Endothelial cell of umbilical vein (primary cell): Measurements from ENCODE around the gene SLC23A3. TPM values are rescaled to one million over a fixed set of nuclear protein-coding genes. Genes with fewer than 3 reads are reported as not detected.

Experiments used
- BruUV-seq: library from RNA; stranded (reverse); fragments of 400-500 nt; replicated peaks from 2 replicates; lab custom pipeline; 2021; lab: Mats Ljungman, UMichigan
- CTCF ChIA-PET: fragments of 300-600, 350-600 bp; sonication (Branson Sonifier 250); formaldehyde crosslinking; loops from one replicate; lab custom pipeline; 2021; ENCODE audit warnings: antibody characterized with exemption, inconsistent platforms; lab: Charles Lee
- POLR2A ChIA-PET: fragments of 300-600, 350-600 bp; sonication (Branson Sonifier 250); formaldehyde crosslinking; loops from one replicate; lab custom pipeline; 2021; ENCODE audit warnings: antibody characterized with exemption, inconsistent platforms; lab: Charles Lee
- DNase-seq: peaks from one replicate; pipeline ENCODE4 v3.0.0-alpha.2; 2011; ENCODE audit warnings: low read depth, low spot score
- FAIRE-seq: peaks from 2 replicates; lab custom pipeline; 2011; peaks lifted over from hg19 to GRCh38; lab: Jason Lieb, UNC
- H2AFZ ChIP-seq: 2 replicates; pipeline ENCODE4 v1.6.0; 2012; ENCODE audit warnings: low read depth, low read length, control low read depth, inconsistent platforms
- H3K27ac ChIP-seq: 2 replicates; pipeline ENCODE4 v1.5.1; 2011; ENCODE audit warnings: low read depth, mild to moderate bottlenecking, control low read depth, low read length, moderate library complexity; ENCODE audit not compliant: insufficient read depth
- H3K27me3 ChIP-seq, 2 experiments: 2 replicates each; pipeline versions ENCODE4 v1.6.0 to v1.6.1; 2011; ENCODE audit warnings: low read length in 2 of 2, mixed read lengths in 1 of 2; ENCODE audit not compliant: control insufficient read depth in 2 of 2, insufficient read depth in 2 of 2
- H3K36me3 ChIP-seq, 2 experiments: 2 replicates in 1 of 2; 3 replicates in 1 of 2; pipeline ENCODE4 v1.5.1; 2011; ENCODE audit warnings: low read length in 2 of 2, mild to moderate bottlenecking in 1 of 2, moderate library complexity in 1 of 2; ENCODE audit not compliant: control insufficient read depth in 2 of 2, insufficient read depth in 2 of 2; ENCODE audit errors: extremely low read depth in 1 of 2
- H3K4me1 ChIP-seq: 3 replicates; pipeline ENCODE4 v1.5.1; 2011; ENCODE audit warnings: mild to moderate bottlenecking, low read length; ENCODE audit not compliant: control insufficient read depth, insufficient read depth; ENCODE audit errors: extremely low read depth
- H3K4me2 ChIP-seq: 2 replicates; pipeline ENCODE4 v1.6.1; 2011; ENCODE audit warnings: low read length, control low read depth, mixed read lengths; ENCODE audit not compliant: insufficient read depth
- H3K4me3 ChIP-seq, 3 experiments: fragments of 200-600 bp in 1 of 3; sonication (generic), shearing (Covaris generic) in 1 of 3; replicated peaks in 1 of 3; 2 replicates each; pipeline ENCODE4 v1.5.1; 2011 to 2016; ENCODE audit warnings: control low read depth in 3 of 3, low read length in 3 of 3, mild to moderate bottlenecking in 2 of 3, inconsistent platforms in 1 of 3, low read depth in 1 of 3, moderate library complexity in 1 of 3; ENCODE audit not compliant: insufficient read depth in 1 of 3
- H3K79me2 ChIP-seq: 2 replicates; pipeline ENCODE4 v1.6.0; 2012; ENCODE audit warnings: low read length, inconsistent platforms; ENCODE audit not compliant: control insufficient read depth, insufficient read depth
- H3K9ac ChIP-seq: replicated peaks from 2 replicates; pipeline ENCODE3; 2011; ENCODE audit warnings: low read length, control low read depth; ENCODE audit not compliant: insufficient read depth; ENCODE audit errors: extremely low read depth
- H3K9me1 ChIP-seq: replicated peaks from 3 replicates; pipeline ENCODE4 v1.6.0; 2011; ENCODE audit warnings: mild to moderate bottlenecking, low read length; ENCODE audit not compliant: control insufficient read depth, insufficient read depth; ENCODE audit errors: extremely low read depth
- H3K9me3 ChIP-seq: replicated peaks from 2 replicates; pipeline ENCODE4 v1.5.1; 2012; ENCODE audit warnings: low read length, inconsistent platforms; ENCODE audit not compliant: control insufficient read depth, insufficient read depth
- H4K20me1 ChIP-seq: replicated peaks from 2 replicates; pipeline ENCODE3; 2011; ENCODE audit warnings: mild to moderate bottlenecking, low read length; ENCODE audit not compliant: control insufficient read depth, insufficient read depth; ENCODE audit errors: extremely low read depth
- CTCF ChIP-seq, 2 donors: IDR thresholded peaks; 1 replicate in 1 of 2; 2 replicates in 1 of 2; pipeline ENCODE4 v1.5.1; 2011; ENCODE audit warnings: low read length in 2 of 2, mild to moderate bottlenecking in 2 of 2, moderate library complexity in 2 of 2, control low read depth in 1 of 2, inconsistent platforms in 1 of 2, low read depth in 1 of 2; ENCODE audit not compliant: insufficient read depth in 1 of 2; ENCODE audit errors: extremely low read depth in 1 of 2
- EZH2 ChIP-seq: IDR thresholded peaks from 2 replicates; pipeline ENCODE4 v1.6.1; 2012; ENCODE audit warnings: borderline replicate concordance, low read depth, mild to moderate bottlenecking, moderate library complexity, low read length, inconsistent platforms; ENCODE audit not compliant: severe bottlenecking
- FOS ChIP-seq: IDR thresholded peaks from 2 replicates; pipeline ENCODE4 v1.6.1; 2011; ENCODE audit warnings: mild to moderate bottlenecking, low read length, moderate library complexity, borderline replicate concordance; ENCODE audit not compliant: insufficient read depth
- GATA2 ChIP-seq: IDR thresholded peaks from 2 replicates; pipeline ENCODE4 v1.7.0; 2011; ENCODE audit warnings: low read depth, mild to moderate bottlenecking, moderate library complexity, mixed read lengths, low read length; ENCODE audit not compliant: insufficient read length, insufficient read depth
- JUN ChIP-seq: IDR thresholded peaks from 2 replicates; pipeline ENCODE4 v1.6.1; 2011; ENCODE audit warnings: borderline replicate concordance, low read depth; ENCODE audit not compliant: insufficient read length, insufficient read depth
- MAX ChIP-seq: IDR thresholded peaks from 2 replicates; pipeline ENCODE4 v1.6.1; 2011; ENCODE audit not compliant: insufficient read depth, insufficient read length
- MYC ChIP-seq: IDR thresholded peaks from one replicate; pipeline ENCODE4 v1.6.1; 2011; ENCODE audit warnings: mild to moderate bottlenecking, low read depth, low read length
- POLR2A ChIP-seq: IDR thresholded peaks from 2 replicates; pipeline ENCODE4 v1.6.1; 2012; ENCODE audit warnings: low read depth, mild to moderate bottlenecking, control low read depth, low read length
- POLR2AphosphoS5 ChIP-seq: IDR thresholded peaks from 2 replicates; pipeline ENCODE4 v1.6.1; 2012; ENCODE audit warnings: low read depth, mild to moderate bottlenecking, control low read depth, low read length, moderate library complexity; ENCODE audit not compliant: insufficient read depth
- dilution Hi-C: fragments of 300-500 bp; cut with MboI; formaldehyde crosslinking; loops from one replicate; pipeline ENCODE4 v1.15.0; 2019; ENCODE audit warnings: low sequenced_read_pairs; ENCODE audit not compliant: extremely low pct_ligation_motif_present
- intact Hi-C: fragments of 100-400 bp; cut with micrococcal nuclease; formaldehyde crosslinking; loops from one replicate; pipeline ENCODE4 v1.10.0; 2022
- polyA plus RNA-seq, 4 experiments: library from polyadenylated mRNA; depleted of rRNA in 3 of 4; stranded (reverse) in 3 of 4; unstranded in 1 of 4; fragments of >200 nt; gene quantifications; 2 replicates each; pipeline versions ENCODE4 v1.2.1 to v1.2.3, GENCODE V29; 2011 to 2012; ENCODE audit warnings: missing spikeins in 1 of 4
- total RNA-seq: library from RNA; stranded (reverse); gene quantifications from 2 replicates; pipeline ENCODE4 v1.2.3, GENCODE V29; 2021

The SLC23A3 gene
- total and polyA plus RNA-seq, 2 donors (not counting 3 experiments of a cell fraction or from before 2014, with no cell fraction given) = 2.7 to 7.1 TPM

- no peak for TF ChIP-seq MYC
- no peak for TF ChIP-seq GATA2
- TF ChIP-seq MAX = no peak
- no peak for TF ChIP-seq POLR2AphosphoS5
- no peak for TF ChIP-seq FOS
- no peak for TF ChIP-seq JUN
- TF ChIP-seq EZH2 = no peak
- TF ChIP-seq CTCF (IDR thresholded peaks at IDR 0.05; ENCODE audit: extremely low read depth in 1 of 2, insufficient read depth in 1 of 2, low read depth in 1 of 2, low read length in 2 of 2) = no peak
- no peak for TF ChIP-seq POLR2A
- Histone ChIP-seq H3K79me2 (no peaks in the 10 kb centered on the region), H2AFZ (no peak overlapping the region), H3K27ac (no peak overlapping the region), H3K4me2 (no peak overlapping the region), H3K9me3 (no peaks in the 10 kb centered on the region), H3K27me3 (no peaks in the 10 kb centered on the region), H4K20me1 (no peaks in the 10 kb centered on the region), H3K36me3 (peaks cover 2 to 3% of the 10 kb centered on the region in 2 experiments), H3K4me3 (no peak overlapping the region), H3K9ac (no peak overlapping the region), H3K9me1 (no peaks in the 10 kb centered on the region), H3K4me1 (peaks cover 10% of the 10 kb centered on the region)
- ChIA-PET POLR2A (no interaction called here), CTCF (interaction anchor here (0.7 to 12.9 kb wide), 10 partner anchors 13 to 193 kb away, joined by 3 to 418 read pairs (median 6); partner anchors contain the start of gene CNPPD1)
- dilution Hi-C loops (no loop called here), intact Hi-C loops (loop anchor here (5.0 to 10.0 kb wide), 2 partner anchors 284 to 306 kb away; no protein-coding TSS in a partner anchor)
- DNase-seq (no peak), FAIRE-seq (no peak)
- no TSS peak for BruUV-seq
These were observed 11.2 kb downstream of the SLC23A3 start for GRCh38 chr2:219158586-219158985.
